PC-9 (cell line): Measurements from ENCODE around the gene AGAP3.

ENCODE experiments used
- EZH2 ChIP-seq: fragments of 200-600 bp; sonication (generic); IDR thresholded peaks from 2 replicates; pipeline ENCODE4 v1.8.0; 2017; ENCODE audit warnings: antibody characterized with exemption, low read depth
- TF ChIP-seq, protein P1 (sequence below): fragments of 200-600 bp; sonication (generic); conservative IDR thresholded peaks from 2 replicates; pipeline ENCODE4 v1.6.1; 2017; ENCODE audit warnings: mixed run types, antibody characterized with exemption, mild to moderate bottlenecking, moderate library complexity

DNA sequence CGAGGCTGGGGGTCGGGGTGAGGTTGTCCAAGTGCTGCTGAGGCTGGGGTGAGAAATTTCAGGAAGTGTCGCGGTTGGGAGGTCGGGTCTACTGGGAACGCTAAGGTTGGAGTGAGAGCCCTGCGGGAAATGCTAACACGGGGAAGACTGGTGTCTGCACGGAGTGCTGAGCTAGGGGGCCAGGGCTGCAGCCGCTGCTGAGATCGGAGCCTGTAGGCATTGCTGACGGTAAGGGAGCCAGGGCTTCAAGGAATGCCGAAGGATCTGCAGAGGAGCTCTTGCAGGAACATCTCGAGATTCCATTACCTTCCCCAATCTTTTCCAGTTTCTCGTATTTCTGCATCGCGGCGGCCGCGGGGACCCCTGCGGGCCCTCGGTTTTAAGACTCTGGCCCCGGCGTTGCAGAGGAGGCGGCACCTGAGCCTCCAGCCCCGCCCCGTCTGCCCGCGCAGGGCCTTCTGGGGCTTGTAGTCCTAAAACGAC lies 28.7 kb upstream of the AGAP3 start, which contains the start of gene CDK5:
- TF ChIP-seq, protein P1, sequence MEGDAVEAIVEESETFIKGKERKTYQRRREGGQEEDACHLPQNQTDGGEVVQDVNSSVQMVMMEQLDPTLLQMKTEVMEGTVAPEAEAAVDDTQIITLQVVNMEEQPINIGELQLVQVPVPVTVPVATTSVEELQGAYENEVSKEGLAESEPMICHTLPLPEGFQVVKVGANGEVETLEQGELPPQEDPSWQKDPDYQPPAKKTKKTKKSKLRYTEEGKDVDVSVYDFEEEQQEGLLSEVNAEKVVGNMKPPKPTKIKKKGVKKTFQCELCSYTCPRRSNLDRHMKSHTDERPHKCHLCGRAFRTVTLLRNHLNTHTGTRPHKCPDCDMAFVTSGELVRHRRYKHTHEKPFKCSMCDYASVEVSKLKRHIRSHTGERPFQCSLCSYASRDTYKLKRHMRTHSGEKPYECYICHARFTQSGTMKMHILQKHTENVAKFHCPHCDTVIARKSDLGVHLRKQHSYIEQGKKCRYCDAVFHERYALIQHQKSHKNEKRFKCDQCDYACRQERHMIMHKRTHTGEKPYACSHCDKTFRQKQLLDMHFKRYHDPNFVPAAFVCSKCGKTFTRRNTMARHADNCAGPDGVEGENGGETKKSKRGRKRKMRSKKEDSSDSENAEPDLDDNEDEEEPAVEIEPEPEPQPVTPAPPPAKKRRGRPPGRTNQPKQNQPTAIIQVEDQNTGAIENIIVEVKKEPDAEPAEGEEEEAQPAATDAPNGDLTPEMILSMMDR: no peak
- TF ChIP-seq EZH2: no peak
